HCT116 (cell line): Measurements from ENCODE around the gene LY6G5B. TPM values are rescaled to one million over a fixed set of nuclear protein-coding genes. Genes with fewer than 3 reads are reported as not detected.

ENCODE experiments used
- ATAC-seq: fragments of 200-7000 bp; cut with Tn5 transposase; 2 replicates; pipeline ENCODE4 v1.9.1; 2020; ENCODE audit warnings: mild to moderate bottlenecking, moderate library complexity
- BruUV-seq: library from RNA; stranded (reverse); fragments of 400-500 nt; replicated peaks from 2 replicates; lab custom pipeline; 2021; lab: Mats Ljungman, UMichigan
- CTCF ChIA-PET: fragments of 300-600 bp; sonication (Branson Sonifier 250); formaldehyde crosslinking; loops from one replicate; lab custom pipeline; 2021; ENCODE audit warnings: antibody characterized with exemption; lab: Charles Lee
- POLR2A ChIA-PET: fragments of 300-600, 350-600 bp; sonication (Branson Sonifier 250); formaldehyde crosslinking; loops from one replicate; lab custom pipeline; 2021; ENCODE audit warnings: antibody characterized with exemption; lab: Charles Lee
- RAD21 ChIA-PET, 2 experiments: fragments of 300-600 bp; sonication (Branson Sonifier 250); formaldehyde crosslinking; loops; one replicate each; lab custom pipeline; 2023; ENCODE audit warnings: low total read pairs in 2 of 2; ENCODE audit not compliant: uncharacterized antibody in 2 of 2, unreplicated experiment in 2 of 2, low non-redundant PET in 1 of 2; lab: Charles Lee
- DNase-seq: peaks from one replicate; pipeline ENCODE4 v3.0.0-alpha.2; 2010; ENCODE audit warnings: low read depth, low spot score
- H2AFZ ChIP-seq: fragments of 200-600 bp; shearing (Covaris generic), sonication (generic); 2 replicates; pipeline ENCODE4 v1.6.1; 2017; ENCODE audit warnings: low read depth, mixed run types, mixed read lengths, antibody characterized with exemption, low read length; ENCODE audit not compliant: poor library complexity, severe bottlenecking
- H3K27ac ChIP-seq: 2 replicates; pipeline ENCODE4 v1.5.1; 2012; ENCODE audit warnings: low read depth, low read length
- H3K27me3 ChIP-seq: fragments of 200-600 bp; sonication (generic); 2 replicates; pipeline ENCODE4 v1.6.1; 2016; ENCODE audit warnings: mixed run types, low read length, mixed read lengths; ENCODE audit not compliant: insufficient read depth
- H3K36me3 ChIP-seq, 2 experiments: fragments of 200-500 bp in 1 of 2; fragments of 200-600 bp in 1 of 2; sonication (Bioruptor generic) in 1 of 2; sonication (generic) in 1 of 2; 2 replicates each; pipeline versions ENCODE4 v1.5.1 to v1.6.1; 2014 to 2016; ENCODE audit warnings: low read length in 2 of 2, inconsistent platforms in 1 of 2, mixed read lengths in 1 of 2, mixed run types in 1 of 2; ENCODE audit not compliant: insufficient read depth in 2 of 2, control insufficient read depth in 1 of 2
- H3K4me1 ChIP-seq, 2 experiments: fragments of 200-600 bp in 1 of 2; sonication (generic) in 1 of 2; 2 replicates each; pipeline versions ENCODE4 v1.5.1 to v1.6.1; 2012 to 2017; ENCODE audit warnings: low read length in 2 of 2, inconsistent platforms in 1 of 2, mild to moderate bottlenecking in 1 of 2, mixed read lengths in 1 of 2, mixed run types in 1 of 2, moderate library complexity in 1 of 2; ENCODE audit not compliant: insufficient read depth in 2 of 2, control insufficient read depth in 1 of 2
- H3K4me2 ChIP-seq: fragments of 200-600 bp; sonication (generic); 2 replicates; pipeline ENCODE4 v1.6.1; 2017; ENCODE audit warnings: mixed run types, low read length, mixed read lengths
- H3K4me3 ChIP-seq, 2 experiments: fragments of 200-600 bp in 1 of 2; sonication (generic) in 1 of 2; replicated peaks in 1 of 2; 2 replicates each; pipeline ENCODE4 v1.5.1; 2011 to 2016; ENCODE audit warnings: low read length in 2 of 2, control low read depth in 1 of 2, low read depth in 1 of 2, mild to moderate bottlenecking in 1 of 2, mixed read lengths in 1 of 2, mixed run types in 1 of 2
- H3K79me2 ChIP-seq: fragments of 200-600 bp; sonication (generic); 2 replicates; pipeline ENCODE4 v1.6.1; 2017; ENCODE audit warnings: mild to moderate bottlenecking, mixed run types, low read length, moderate library complexity, mixed read lengths; ENCODE audit not compliant: insufficient read depth
- H3K9ac ChIP-seq: fragments of 200-600 bp; sonication (generic); 2 replicates; pipeline ENCODE4 v1.6.1; 2016; ENCODE audit warnings: low read length, mixed read lengths
- H3K9me2 ChIP-seq: fragments of 200-600 bp; sonication (generic), shearing (Covaris generic); 2 replicates; pipeline ENCODE4 v1.6.1; 2017; ENCODE audit warnings: mixed run types, mild to moderate bottlenecking, moderate library complexity; ENCODE audit not compliant: insufficient read depth
- H3K9me3 ChIP-seq, 2 experiments: fragments of 200-500 bp in 1 of 2; fragments of 200-600 bp in 1 of 2; sonication (Bioruptor generic) in 1 of 2; sonication (generic) in 1 of 2; 2 replicates each; pipeline ENCODE4 v1.6.1; 2014 to 2017; ENCODE audit warnings: low read length in 2 of 2, mixed read lengths in 2 of 2, inconsistent platforms in 1 of 2, low read depth in 1 of 2, mild to moderate bottlenecking in 1 of 2, mixed run types in 1 of 2, moderate library complexity in 1 of 2; ENCODE audit not compliant: control insufficient read depth in 1 of 2, insufficient read depth in 1 of 2
- H4K20me1 ChIP-seq: fragments of 200-600 bp; sonication (generic), shearing (Covaris generic); 2 replicates; pipeline ENCODE4 v1.6.1; 2017; ENCODE audit warnings: mixed run types, mild to moderate bottlenecking, moderate library complexity; ENCODE audit not compliant: insufficient read depth
- EZH2phosphoT487 ChIP-seq: fragments of 200-600 bp; IDR thresholded peaks from 2 replicates; pipeline ENCODE4 v1.6.1; 2018; ENCODE audit warnings: antibody characterized with exemption, borderline replicate concordance
- JUND ChIP-seq: IDR thresholded peaks from 2 replicates; pipeline ENCODE4 v1.6.1; 2012
- MAX ChIP-seq: IDR thresholded peaks from 2 replicates; pipeline ENCODE4 v1.6.1; 2012
- RAD21 ChIP-seq: IDR thresholded peaks from 2 replicates; pipeline ENCODE4 v1.6.1; 2012; ENCODE audit warnings: low read depth, mild to moderate bottlenecking
- REST ChIP-seq: IDR thresholded peaks from 2 replicates; pipeline ENCODE4 v1.6.1; 2012; ENCODE audit warnings: low read depth
- SIN3A ChIP-seq: IDR thresholded peaks from 2 replicates; pipeline ENCODE4 v1.6.1; 2012; ENCODE audit warnings: low read depth
- SRF ChIP-seq: IDR thresholded peaks from 2 replicates; pipeline ENCODE4 v1.6.1; 2012; ENCODE audit warnings: low read depth
- intact Hi-C: fragments of 100-400 bp; cut with micrococcal nuclease; formaldehyde crosslinking; loops from 2 replicates; pipeline ENCODE4 v1.10.0; 2022
- total RNA-seq: library from RNA; stranded (reverse); gene quantifications from one replicate; pipeline ENCODE4 v1.2.1, GENCODE V29; 2021; ENCODE audit not compliant: unreplicated experiment

The LY6G5B gene
- total RNA-seq, 1 experiment from 2014 or later, result 15.4 TPM

DNA sequence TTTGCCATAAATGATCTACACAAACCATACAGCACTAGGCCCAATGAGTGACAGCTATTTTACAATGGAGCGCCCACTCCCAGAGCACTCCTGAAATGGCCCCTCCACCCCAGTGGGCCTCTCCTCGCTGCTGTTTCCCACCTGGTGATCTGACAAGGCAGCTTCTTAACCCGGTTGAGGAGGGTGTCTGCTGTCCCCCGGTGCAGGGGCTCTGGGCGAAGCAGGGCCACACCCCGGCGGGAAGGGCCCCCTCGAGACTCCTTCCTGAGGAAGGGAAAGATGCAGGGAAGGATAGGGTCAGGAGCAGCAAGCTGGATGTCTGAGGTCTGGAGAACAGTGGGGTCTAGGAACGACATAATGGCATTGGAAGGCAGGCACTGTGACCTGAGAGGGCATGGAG is 23.1 kb downstream of the LY6G5B start (continued):
- no peak for TF ChIP-seq EZH2phosphoT487
- no peak for TF ChIP-seq SRF
- TF ChIP-seq RAD21, result no peak

- Histone ChIP-seq H3K9me3 (no peaks in the 10 kb centered on the region), H3K4me3 (no peak overlapping the region), H3K9ac (no peak overlapping the region), H4K20me1 (no peaks in the 10 kb centered on the region), H3K4me2 (no peak overlapping the region), H3K9me2 (no peaks in the 10 kb centered on the region), H3K36me3 (peaks cover 16 to 17% of the 10 kb centered on the region in 2 experiments; a peak in 3 of 4 replicates), H3K79me2 (no peaks in the 10 kb centered on the region), H2AFZ (no peak overlapping the region), H3K27me3 (no peaks in the 10 kb centered on the region), H3K4me1 (peaks cover 11 to 16% of the 10 kb centered on the region in 2 experiments), H3K27ac (no peak overlapping the region)
- ChIA-PET CTCF (interaction anchor here (0.7 kb wide), 1 partner anchor 76 kb away, joined by 3 read pairs; no protein-coding TSS in a partner anchor), RAD21 (no interaction called here), POLR2A (no interaction called here)
- ATAC-seq (no peak), DNase-seq (no peak)
- BruUV-seq, result no TSS peak
- intact Hi-C loops, result no loop called here
- TF ChIP-seq MAX, result no peak
- no peak for TF ChIP-seq SIN3A
- TF ChIP-seq JUND, result no peak
- no peak for TF ChIP-seq REST
These were observed 23.8 kb downstream of the LY6G5B start for GRCh38 chr6:31693535-31693934.
